Tibial nerve (tissue), 4 donors: ENCODE results near the gene BTBD10. TPM values are rescaled to one million over a fixed set of nuclear protein-coding genes. Genes with fewer than 3 reads are reported as not detected.

Source experiments
- DNase-seq, 2 donors: peaks; one replicate each; pipeline ENCODE4 v3.0.0-alpha.2; 2019; ENCODE audit warnings: low spot score in 2 of 2
- H3K27ac ChIP-seq, 4 donors: fragments of 200-600 bp; sonication (generic) in 3 of 4; one replicate each; pipeline ENCODE4 v1.5.1; 2017 to 2019; ENCODE audit warnings: mild to moderate bottlenecking in 1 of 4
- H3K27me3 ChIP-seq, 2 donors: fragments of 200-600 bp; sonication (generic) in 1 of 2; one replicate each; pipeline versions ENCODE4 v1.5.1 to v1.6.0; 2017 to 2019
- H3K36me3 ChIP-seq, 3 donors: fragments of 200-600 bp; sonication (generic); one replicate each; pipeline ENCODE4 v1.5.1; 2018 to 2019
- H3K4me1 ChIP-seq, 4 donors: fragments of 200-600 bp; sonication (generic) in 3 of 4; one replicate each; pipeline ENCODE4 v1.5.1; 2017 to 2019
- H3K4me3 ChIP-seq, 4 donors: fragments of 200-600 bp; sonication (generic) in 3 of 4; one replicate each; pipeline ENCODE4 v1.5.1; 2017 to 2019; ENCODE audit warnings: mild to moderate bottlenecking in 1 of 4, moderate library complexity in 1 of 4
- H3K9me3 ChIP-seq, 4 donors: fragments of 200-600 bp; sonication (generic) in 3 of 4; one replicate each; pipeline ENCODE4 v1.5.1; 2017 to 2019
- EP300 ChIP-seq, 2 donors: sonication (generic); formaldehyde crosslinking; IDR thresholded peaks; one replicate each; pipeline ENCODE4 v1.6.1; 2017; ENCODE audit warnings: antibody characterized with exemption in 2 of 2, mild to moderate bottlenecking in 1 of 2
- POLR2A ChIP-seq, 2 donors: fragments of 450-650 bp; IDR thresholded peaks; one replicate each; pipeline ENCODE4 v1.6.1; 2017; ENCODE audit warnings: antibody characterized with exemption in 2 of 2, mild to moderate bottlenecking in 2 of 2, moderate library complexity in 2 of 2
- WGBS, 2 donors: methylation state at CpG; one replicate each; pipeline ENCODE4 v1.1.5; 2018; 5-methylcytosine and 5-hydroxymethylcytosine counted together
- total RNA-seq, 4 donors: library from RNA; depleted of rRNA; stranded (reverse); fragments of >200 nt; gene quantifications; one replicate each; pipeline ENCODE4 v1.1.0, GENCODE V29; 2016
- TF ChIP-seq, protein P1 (sequence below), 5 experiments: fragments of 200-600 bp in 3 of 5; fragments of 450-650 bp in 2 of 5; sonication (generic) in 3 of 5; IDR thresholded peaks; one replicate each; pipeline ENCODE4 v1.5.1; 2016 to 2019; ENCODE audit warnings: antibody characterized with exemption in 5 of 5, mild to moderate bottlenecking in 3 of 5, moderate library complexity in 2 of 5

Gene BTBD10
- total RNA-seq, 4 donors from 2014 or later = 29.8 to 37.0 (median 33.7) TPM

DNA sequence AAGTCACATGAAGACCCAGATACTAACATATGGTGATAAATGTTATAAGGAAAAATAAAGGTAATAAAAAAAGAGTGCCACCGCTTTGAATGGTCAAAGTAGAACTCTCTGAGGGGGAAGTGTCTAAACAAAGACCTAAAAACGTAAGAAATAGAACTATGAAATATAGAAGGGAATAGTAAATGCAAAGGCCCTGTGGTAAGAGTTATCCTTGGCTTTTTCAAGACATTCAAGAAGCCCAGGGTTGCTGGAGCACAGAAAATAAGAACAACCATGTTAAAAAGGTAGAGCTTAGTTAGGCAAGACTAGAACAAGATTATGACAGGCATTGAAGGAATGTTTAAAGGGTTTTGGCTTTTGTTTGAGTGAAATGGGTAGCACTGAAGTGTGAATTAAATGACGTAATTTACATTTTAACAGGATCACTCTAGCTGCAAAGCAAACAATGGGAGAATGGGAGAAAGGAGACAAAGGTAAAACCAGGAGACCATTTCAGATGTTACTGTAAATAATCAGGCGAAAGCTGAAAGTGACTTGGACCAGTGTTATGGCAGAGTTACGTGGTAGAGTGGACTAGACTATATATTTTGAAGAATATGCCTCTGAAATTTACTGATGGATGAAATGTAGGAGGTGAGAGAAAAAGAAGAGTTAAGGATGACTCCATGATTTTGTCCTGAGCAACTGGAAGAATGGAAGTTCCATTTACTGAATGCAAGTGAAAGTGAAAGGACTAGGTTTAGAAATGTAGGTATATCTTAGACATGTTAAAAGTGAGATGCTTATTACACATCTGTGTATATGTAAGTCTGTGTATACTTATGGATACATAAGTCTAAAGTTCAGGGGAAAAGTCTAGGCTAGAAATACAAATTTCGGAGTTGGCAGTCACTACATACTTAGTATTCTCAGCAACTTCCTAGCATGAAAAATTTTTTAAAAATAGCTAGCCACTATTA, 28.5 kb downstream of the BTBD10 start:
- DNase-seq = no peak
- 93 to 94% methylated on average over 6 of the region's 6 CpGs for WGBS, 2 donors
- Histone ChIP-seq H3K36me3 (peaks cover 0 to 11% (median 0%) of the 10 kb centered on the region in 3 donors), H3K4me3 (no peak overlapping the region), H3K27ac (no peak overlapping the region), H3K9me3 (no peaks in the 10 kb centered on the region), H3K27me3 (no peaks in the 10 kb centered on the region), H3K4me1 (peaks cover 0 to 2% (median 0%) of the 10 kb centered on the region in 4 donors)
- TF ChIP-seq EP300 (IDR thresholded peaks at IDR 0.05) (no peak), POLR2A (IDR thresholded peaks at IDR 0.05) (no peak)
- TF ChIP-seq, protein P1, sequence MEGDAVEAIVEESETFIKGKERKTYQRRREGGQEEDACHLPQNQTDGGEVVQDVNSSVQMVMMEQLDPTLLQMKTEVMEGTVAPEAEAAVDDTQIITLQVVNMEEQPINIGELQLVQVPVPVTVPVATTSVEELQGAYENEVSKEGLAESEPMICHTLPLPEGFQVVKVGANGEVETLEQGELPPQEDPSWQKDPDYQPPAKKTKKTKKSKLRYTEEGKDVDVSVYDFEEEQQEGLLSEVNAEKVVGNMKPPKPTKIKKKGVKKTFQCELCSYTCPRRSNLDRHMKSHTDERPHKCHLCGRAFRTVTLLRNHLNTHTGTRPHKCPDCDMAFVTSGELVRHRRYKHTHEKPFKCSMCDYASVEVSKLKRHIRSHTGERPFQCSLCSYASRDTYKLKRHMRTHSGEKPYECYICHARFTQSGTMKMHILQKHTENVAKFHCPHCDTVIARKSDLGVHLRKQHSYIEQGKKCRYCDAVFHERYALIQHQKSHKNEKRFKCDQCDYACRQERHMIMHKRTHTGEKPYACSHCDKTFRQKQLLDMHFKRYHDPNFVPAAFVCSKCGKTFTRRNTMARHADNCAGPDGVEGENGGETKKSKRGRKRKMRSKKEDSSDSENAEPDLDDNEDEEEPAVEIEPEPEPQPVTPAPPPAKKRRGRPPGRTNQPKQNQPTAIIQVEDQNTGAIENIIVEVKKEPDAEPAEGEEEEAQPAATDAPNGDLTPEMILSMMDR (IDR thresholded peaks at IDR 0.05) = no peak

DNA sequence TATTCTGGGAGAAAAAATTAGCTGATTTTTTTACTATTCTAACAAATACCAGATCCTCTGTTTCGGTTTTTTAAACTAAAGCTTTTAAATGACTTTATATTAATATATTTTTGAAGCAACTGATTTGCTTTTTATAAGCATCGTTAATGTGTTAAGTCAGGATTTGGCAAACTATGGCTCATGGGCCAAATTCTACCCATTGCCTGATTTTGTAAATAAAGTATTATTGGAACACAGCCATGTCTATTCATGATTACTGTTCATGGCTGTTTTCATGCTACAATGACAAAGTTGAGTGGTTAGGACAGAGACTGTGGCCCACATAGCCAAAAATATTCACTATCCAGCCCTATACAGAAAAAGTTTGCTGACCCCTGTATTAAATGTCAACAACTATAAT, 29.6 kb downstream of the BTBD10 start:
- Histone ChIP-seq H3K27me3 (no peaks in the 10 kb centered on the region), H3K4me3 (no peak overlapping the region), H3K9me3 (peaks cover 0 to 11% (median 3%) of the 10 kb centered on the region in 4 donors), H3K36me3 (peaks cover 0 to 13% (median 0%) of the 10 kb centered on the region in 3 donors), H3K4me1 (no peaks in the 10 kb centered on the region), H3K27ac (no peak overlapping the region)
- DNase-seq = no peak
- 95 to 96% methylated on average over 2 of the region's 2 CpGs for WGBS, 2 donors
- TF ChIP-seq, protein P1 (IDR thresholded peaks at IDR 0.05) = no peak
- no peak for TF ChIP-seq POLR2A (IDR thresholded peaks at IDR 0.05)
- no peak for TF ChIP-seq EP300 (IDR thresholded peaks at IDR 0.05)

DNA sequence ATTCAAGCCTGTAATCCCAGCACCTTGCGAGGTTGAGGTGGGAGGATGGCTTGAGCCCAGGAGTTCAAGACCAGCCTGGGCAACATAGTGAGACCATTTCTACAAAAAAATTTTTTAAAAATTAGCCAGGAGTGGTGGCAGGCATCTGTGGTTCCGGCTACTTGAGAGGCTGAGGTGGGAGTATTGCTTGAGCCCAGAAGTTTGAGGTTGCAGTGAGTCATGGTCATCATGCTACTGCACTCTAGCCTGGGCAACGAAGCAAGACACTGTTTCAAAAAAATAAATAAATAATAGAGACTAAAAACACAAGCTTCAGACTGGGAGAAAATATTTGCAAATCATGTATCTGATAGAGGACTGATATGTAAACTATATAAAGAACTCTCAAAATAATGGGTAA, 33.2 kb downstream of the BTBD10 start:
- no peaks in the 10 kb centered on the region for H3K27me3 ChIP-seq
- H3K27ac ChIP-seq = no peak overlapping the region
- TF ChIP-seq POLR2A (IDR thresholded peaks at IDR 0.05) = no peak
- TF ChIP-seq, protein P1 (IDR thresholded peaks at IDR 0.05) = no peak
- no peak for TF ChIP-seq EP300 (IDR thresholded peaks at IDR 0.05)
- no peak overlapping the region for H3K4me3 ChIP-seq
- H3K4me1 ChIP-seq = peaks cover 0 to under 1% (median 0%) of the 10 kb centered on the region in 4 donors
- DNase-seq = no peak
- WGBS, 2 donors = 97 to 98% methylated on average over 3 of the region's 3 CpGs
- H3K36me3 ChIP-seq = peaks cover 0 to 13% (median 0%) of the 10 kb centered on the region in 3 donors
- H3K9me3 ChIP-seq = peaks cover 0 to 37% (median 6%) of the 10 kb centered on the region in 4 donors

DNA sequence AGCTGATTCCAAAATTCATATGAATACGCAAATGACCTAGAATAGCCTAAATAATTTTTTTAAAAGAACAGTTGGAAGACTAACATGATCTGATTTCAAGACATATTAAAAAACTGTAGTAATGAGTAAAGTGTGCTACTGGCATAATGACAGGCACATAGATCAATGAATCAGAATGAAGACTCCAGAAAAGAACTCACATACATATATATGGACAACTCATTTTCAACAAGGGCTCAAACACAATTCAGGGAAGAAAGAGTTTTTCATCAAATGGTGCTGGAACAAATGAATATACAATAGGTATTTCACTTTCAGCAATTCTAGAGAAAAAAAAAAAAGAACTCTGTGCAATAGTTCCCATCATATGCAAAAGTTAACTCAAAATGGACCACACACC, 33.7 kb downstream of the BTBD10 start:
- Histone ChIP-seq H3K36me3 (peaks cover 0 to 13% (median 0%) of the 10 kb centered on the region in 3 donors), H3K27me3 (no peaks in the 10 kb centered on the region), H3K9me3 (peaks cover 0 to 37% (median 6%) of the 10 kb centered on the region in 4 donors), H3K4me1 (peaks cover 0 to 6% (median 0%) of the 10 kb centered on the region in 4 donors), H3K27ac (no peak overlapping the region), H3K4me3 (no peak overlapping the region)
- no peak for DNase-seq
- WGBS, 2 donors = 0 to 98% methylated on average over 1 of the region's 1 CpG
- TF ChIP-seq, protein P1 (IDR thresholded peaks at IDR 0.05) = no peak
- TF ChIP-seq EP300 (IDR thresholded peaks at IDR 0.05) = no peak
- no peak for TF ChIP-seq POLR2A (IDR thresholded peaks at IDR 0.05)

DNA sequence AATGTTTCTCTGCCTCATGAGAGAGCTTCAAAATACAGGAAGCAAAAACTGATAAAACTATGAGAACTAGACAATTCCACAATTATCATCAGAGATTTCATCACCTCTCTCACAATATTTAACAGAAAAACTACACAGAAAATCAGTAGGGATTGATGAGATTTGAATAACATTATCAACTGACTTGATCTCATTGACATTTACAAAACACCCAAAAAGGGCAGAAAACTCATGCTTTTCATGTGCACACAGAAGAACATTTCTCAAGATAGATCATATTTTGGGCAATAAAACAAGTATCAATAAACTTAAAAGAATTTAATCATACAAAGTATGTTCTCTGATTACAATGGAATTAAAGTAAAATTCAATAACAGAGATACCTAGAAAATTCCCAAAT, 35.6 kb downstream of the BTBD10 start:
- Histone ChIP-seq H3K4me3 (no peak overlapping the region), H3K27ac (no peak overlapping the region), H3K4me1 (peaks cover 0 to 18% (median 0%) of the 10 kb centered on the region in 4 donors), H3K36me3 (peaks cover 0 to 13% (median 0%) of the 10 kb centered on the region in 3 donors), H3K27me3 (no peaks in the 10 kb centered on the region), H3K9me3 (peaks cover 0 to 37% (median 6%) of the 10 kb centered on the region in 4 donors)
- DNase-seq = no peak
- TF ChIP-seq, protein P1 (IDR thresholded peaks at IDR 0.05) = no peak
- TF ChIP-seq EP300 (IDR thresholded peaks at IDR 0.05) (no peak), POLR2A (IDR thresholded peaks at IDR 0.05) (no peak)
